Tibial nerve (tissue), 4 donors: ENCODE data around the gene SF3A1.

Experiments
- EP300 ChIP-seq, 2 donors: sonication (generic); formaldehyde crosslinking; IDR thresholded peaks; one replicate each; pipeline ENCODE4 v1.6.1; 2017; ENCODE audit warnings: antibody characterized with exemption in 2 of 2, mild to moderate bottlenecking in 1 of 2
- POLR2A ChIP-seq, 2 donors: fragments of 450-650 bp; IDR thresholded peaks; one replicate each; pipeline ENCODE4 v1.6.1; 2017; ENCODE audit warnings: antibody characterized with exemption in 2 of 2, mild to moderate bottlenecking in 2 of 2, moderate library complexity in 2 of 2
- TF ChIP-seq, protein P1 (sequence below), 5 experiments: fragments of 200-600 bp in 3 of 5; fragments of 450-650 bp in 2 of 5; sonication (generic) in 3 of 5; IDR thresholded peaks; one replicate each; pipeline ENCODE4 v1.5.1; 2016 to 2019; ENCODE audit warnings: antibody characterized with exemption in 5 of 5, mild to moderate bottlenecking in 3 of 5, moderate library complexity in 2 of 5

DNA sequence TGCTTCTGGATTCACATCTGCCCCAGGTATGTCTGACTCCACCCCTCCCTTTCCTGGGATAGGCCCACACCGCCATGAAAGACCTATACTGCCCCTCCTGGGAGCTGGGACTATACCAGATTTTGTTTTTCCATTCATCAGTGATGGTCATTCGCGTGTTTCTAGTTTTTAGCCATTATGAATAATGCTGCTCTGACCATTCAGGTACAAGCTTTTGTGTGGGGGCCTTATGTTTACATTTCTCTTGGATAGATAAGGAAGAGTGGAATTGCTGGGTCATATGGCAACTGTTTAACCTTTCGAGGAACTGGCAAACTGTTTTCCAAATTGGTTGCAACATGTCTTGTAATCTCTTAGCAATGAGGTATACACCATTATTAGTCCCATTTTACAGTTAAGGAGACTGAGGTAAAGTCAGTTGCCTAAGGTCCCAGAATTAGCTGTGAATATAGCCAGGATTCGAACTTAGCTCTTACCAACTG lies 28.8 kb downstream of the SF3A1 start:
- TF ChIP-seq, protein P1, sequence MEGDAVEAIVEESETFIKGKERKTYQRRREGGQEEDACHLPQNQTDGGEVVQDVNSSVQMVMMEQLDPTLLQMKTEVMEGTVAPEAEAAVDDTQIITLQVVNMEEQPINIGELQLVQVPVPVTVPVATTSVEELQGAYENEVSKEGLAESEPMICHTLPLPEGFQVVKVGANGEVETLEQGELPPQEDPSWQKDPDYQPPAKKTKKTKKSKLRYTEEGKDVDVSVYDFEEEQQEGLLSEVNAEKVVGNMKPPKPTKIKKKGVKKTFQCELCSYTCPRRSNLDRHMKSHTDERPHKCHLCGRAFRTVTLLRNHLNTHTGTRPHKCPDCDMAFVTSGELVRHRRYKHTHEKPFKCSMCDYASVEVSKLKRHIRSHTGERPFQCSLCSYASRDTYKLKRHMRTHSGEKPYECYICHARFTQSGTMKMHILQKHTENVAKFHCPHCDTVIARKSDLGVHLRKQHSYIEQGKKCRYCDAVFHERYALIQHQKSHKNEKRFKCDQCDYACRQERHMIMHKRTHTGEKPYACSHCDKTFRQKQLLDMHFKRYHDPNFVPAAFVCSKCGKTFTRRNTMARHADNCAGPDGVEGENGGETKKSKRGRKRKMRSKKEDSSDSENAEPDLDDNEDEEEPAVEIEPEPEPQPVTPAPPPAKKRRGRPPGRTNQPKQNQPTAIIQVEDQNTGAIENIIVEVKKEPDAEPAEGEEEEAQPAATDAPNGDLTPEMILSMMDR (IDR thresholded peaks at IDR 0.05), result no peak
- no peak for TF ChIP-seq POLR2A (IDR thresholded peaks at IDR 0.05)
- no peak for TF ChIP-seq EP300 (IDR thresholded peaks at IDR 0.05)
